SH-SY5Y (cell line): ENCODE results near the gene SLC16A12.

Experiments used
- GATA2 ChIP-seq: IDR thresholded peaks from 2 replicates; pipeline ENCODE4 v1.6.1; 2011; ENCODE audit warnings: mild to moderate bottlenecking, low read depth, low read length
- GATA3 ChIP-seq: IDR thresholded peaks from 2 replicates; pipeline ENCODE4 v1.6.1; 2011; ENCODE audit warnings: low read depth, mild to moderate bottlenecking, low read length, moderate library complexity

- no peak for TF ChIP-seq GATA2
- no peak for TF ChIP-seq GATA3
These were observed 46.6 kb upstream of the SLC16A12 start for GRCh38 chr10:89582022-89582421.
